Loucy (cell line): ENCODE data around the gene TACO1.

Experiments used
- H2AFZ ChIP-seq: fragments of 200-600 bp; sonication (generic); 2 replicates; pipeline ENCODE4 v1.6.0; 2016; ENCODE audit warnings: antibody characterized with exemption, mild to moderate bottlenecking, low read length, moderate library complexity
- H3F3A ChIP-seq: fragments of 200-600 bp; 2 replicates; pipeline ENCODE4 v1.6.0; 2016; ENCODE audit warnings: antibody characterized with exemption, low read depth, mild to moderate bottlenecking
- H3K27me3 ChIP-seq: fragments of 200-600 bp; sonication (generic); 2 replicates; pipeline ENCODE4 v1.6.1; 2014; ENCODE audit warnings: low read length, mild to moderate bottlenecking; ENCODE audit not compliant: insufficient read depth, poor library complexity, severe bottlenecking
- H3K36me3 ChIP-seq: fragments of 200-600 bp; sonication (generic); 2 replicates; pipeline ENCODE4 v1.6.1; 2016; ENCODE audit warnings: low read length; ENCODE audit not compliant: insufficient read depth
- H3K4me1 ChIP-seq: fragments of 200-600 bp; sonication (generic); 2 replicates; pipeline ENCODE4 v1.5.1; 2014; ENCODE audit warnings: low read length, mild to moderate bottlenecking; ENCODE audit not compliant: insufficient read depth, poor library complexity, severe bottlenecking
- H3K4me2 ChIP-seq: fragments of 200-600 bp; sonication (generic); 2 replicates; pipeline ENCODE4 v1.6.0; 2014; ENCODE audit warnings: antibody characterized with exemption, low read length, low read depth, mild to moderate bottlenecking; ENCODE audit not compliant: poor library complexity, severe bottlenecking
- H3K4me3 ChIP-seq: fragments of 200-600 bp; sonication (generic); 2 replicates; pipeline ENCODE4 v1.5.1; 2014; ENCODE audit warnings: low read length, mild to moderate bottlenecking, mixed read lengths; ENCODE audit not compliant: poor library complexity, severe bottlenecking
- H3K79me2 ChIP-seq: fragments of 200-600 bp; sonication (generic); 2 replicates; pipeline ENCODE4 v1.6.1; 2014; ENCODE audit warnings: low read length; ENCODE audit not compliant: insufficient read depth
- H3K9ac ChIP-seq: fragments of 200-600 bp; sonication (generic); 2 replicates; pipeline ENCODE4 v1.6.0; 2014; ENCODE audit warnings: mild to moderate bottlenecking, low read depth, low read length, moderate library complexity; ENCODE audit not compliant: poor library complexity, severe bottlenecking
- H3K9me2 ChIP-seq: fragments of 200-600 bp; sonication (generic); replicated peaks from 2 replicates; pipeline ENCODE4 v1.6.1; 2016; ENCODE audit warnings: low read depth, low read length, mixed read lengths
- H3K9me3 ChIP-seq: fragments of 200-600 bp; sonication (generic); 2 replicates; pipeline ENCODE4 v1.6.1; 2014; ENCODE audit warnings: mild to moderate bottlenecking, antibody characterized with exemption, low read length, low read depth; ENCODE audit not compliant: insufficient read depth
- H4K20me1 ChIP-seq: fragments of 200-600 bp; sonication (generic); 2 replicates; pipeline ENCODE4 v1.6.0; 2014; ENCODE audit warnings: antibody characterized with exemption, low read length, mild to moderate bottlenecking; ENCODE audit not compliant: insufficient read depth, poor library complexity, severe bottlenecking
- EZH2phosphoT487 ChIP-seq: fragments of 200-600 bp; IDR thresholded peaks from 2 replicates; pipeline ENCODE4 v1.6.1; 2018; ENCODE audit warnings: antibody characterized with exemption, mild to moderate bottlenecking, moderate library complexity, borderline replicate concordance
- TF ChIP-seq, protein P1 (sequence below): fragments of 200-600 bp; sonication (generic); conservative IDR thresholded peaks from 2 replicates; pipeline ENCODE4 v1.5.1; 2014; ENCODE audit warnings: mild to moderate bottlenecking, antibody characterized with exemption, low read length

Gene TACO1

DNA sequence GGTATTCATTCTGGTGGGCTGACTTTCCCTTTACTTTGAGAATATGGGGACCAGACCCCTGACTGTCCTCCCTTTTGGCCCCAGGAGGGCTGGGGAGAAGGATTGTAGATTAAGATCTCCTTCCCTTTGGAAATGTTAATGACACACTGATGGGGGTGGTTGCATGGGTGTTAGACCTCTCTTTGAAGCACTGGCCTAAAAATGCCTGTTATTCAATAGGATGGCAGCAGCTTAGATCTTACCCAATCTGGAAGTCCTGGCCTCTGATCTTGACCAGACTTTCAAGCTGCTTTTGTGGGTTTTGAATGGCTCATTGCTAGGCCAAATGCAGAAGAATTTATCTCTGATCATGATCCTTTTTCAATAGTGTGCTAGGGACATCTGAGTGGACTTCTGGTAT, 47.2 kb downstream of the TACO1 start:
- Histone ChIP-seq H3K9me3 (no peaks in the 10 kb centered on the region), H3K36me3 (peaks cover 28% of the 10 kb centered on the region; the same call in 1 of the 2 replicates), H3K4me2 (no peak overlapping the region)

DNA sequence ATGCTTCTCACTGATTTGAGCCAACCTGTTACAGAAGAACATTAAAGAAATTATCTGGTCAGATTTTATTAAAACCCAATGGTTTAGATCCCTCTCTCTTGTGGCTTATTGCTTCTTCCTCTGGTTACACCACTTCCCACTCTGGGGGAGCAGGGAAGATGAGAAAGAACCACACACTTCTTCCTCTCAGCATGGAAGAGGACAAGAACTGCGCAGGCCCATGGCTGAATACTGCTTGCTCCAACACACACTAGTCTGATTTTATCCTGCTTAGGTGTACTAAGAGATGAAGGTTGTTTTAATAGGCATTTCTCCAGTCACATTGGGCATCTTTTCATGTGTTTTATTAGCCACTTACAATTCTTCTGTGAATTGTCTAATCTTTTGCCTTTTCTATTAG, 49.1 kb downstream of the TACO1 start:
- TF ChIP-seq, protein P1, sequence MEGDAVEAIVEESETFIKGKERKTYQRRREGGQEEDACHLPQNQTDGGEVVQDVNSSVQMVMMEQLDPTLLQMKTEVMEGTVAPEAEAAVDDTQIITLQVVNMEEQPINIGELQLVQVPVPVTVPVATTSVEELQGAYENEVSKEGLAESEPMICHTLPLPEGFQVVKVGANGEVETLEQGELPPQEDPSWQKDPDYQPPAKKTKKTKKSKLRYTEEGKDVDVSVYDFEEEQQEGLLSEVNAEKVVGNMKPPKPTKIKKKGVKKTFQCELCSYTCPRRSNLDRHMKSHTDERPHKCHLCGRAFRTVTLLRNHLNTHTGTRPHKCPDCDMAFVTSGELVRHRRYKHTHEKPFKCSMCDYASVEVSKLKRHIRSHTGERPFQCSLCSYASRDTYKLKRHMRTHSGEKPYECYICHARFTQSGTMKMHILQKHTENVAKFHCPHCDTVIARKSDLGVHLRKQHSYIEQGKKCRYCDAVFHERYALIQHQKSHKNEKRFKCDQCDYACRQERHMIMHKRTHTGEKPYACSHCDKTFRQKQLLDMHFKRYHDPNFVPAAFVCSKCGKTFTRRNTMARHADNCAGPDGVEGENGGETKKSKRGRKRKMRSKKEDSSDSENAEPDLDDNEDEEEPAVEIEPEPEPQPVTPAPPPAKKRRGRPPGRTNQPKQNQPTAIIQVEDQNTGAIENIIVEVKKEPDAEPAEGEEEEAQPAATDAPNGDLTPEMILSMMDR, result no peak
- TF ChIP-seq EZH2phosphoT487, result no peak
- Histone ChIP-seq H3F3A (peaks cover 2% of the 10 kb centered on the region; the same call in 1 of the 2 replicates), H3K79me2 (no peaks in the 10 kb centered on the region), H2AFZ (no peak overlapping the region), H3K36me3 (peaks cover 45% of the 10 kb centered on the region), H3K9ac (no peak overlapping the region), H3K9me3 (no peaks in the 10 kb centered on the region), H3K27me3 (no peaks in the 10 kb centered on the region), H3K9me2 (no peaks in the 10 kb centered on the region), H3K4me3 (no peak overlapping the region), H3K4me2 (no peak overlapping the region), H3K4me1 (peaks cover 4% of the 10 kb centered on the region), H4K20me1 (no peaks in the 10 kb centered on the region)

More for the DNA sequence above, 47.2 kb downstream of the TACO1 start:
- no peaks in the 10 kb centered on the region for H3K79me2 ChIP-seq
- H3K4me1 ChIP-seq, result peaks cover 4% of the 10 kb centered on the region
- no peaks in the 10 kb centered on the region for H3K9me2 ChIP-seq
- peaks cover 2% of the 10 kb centered on the region; the same call in 1 of the 2 replicates for H3F3A ChIP-seq
- H2AFZ ChIP-seq, result no peak overlapping the region
- no peak overlapping the region for H3K9ac ChIP-seq
- TF ChIP-seq, protein P1, result no peak
- no peak overlapping the region for H3K4me3 ChIP-seq
- no peaks in the 10 kb centered on the region for H3K27me3 ChIP-seq
- H4K20me1 ChIP-seq, result no peaks in the 10 kb centered on the region

DNA sequence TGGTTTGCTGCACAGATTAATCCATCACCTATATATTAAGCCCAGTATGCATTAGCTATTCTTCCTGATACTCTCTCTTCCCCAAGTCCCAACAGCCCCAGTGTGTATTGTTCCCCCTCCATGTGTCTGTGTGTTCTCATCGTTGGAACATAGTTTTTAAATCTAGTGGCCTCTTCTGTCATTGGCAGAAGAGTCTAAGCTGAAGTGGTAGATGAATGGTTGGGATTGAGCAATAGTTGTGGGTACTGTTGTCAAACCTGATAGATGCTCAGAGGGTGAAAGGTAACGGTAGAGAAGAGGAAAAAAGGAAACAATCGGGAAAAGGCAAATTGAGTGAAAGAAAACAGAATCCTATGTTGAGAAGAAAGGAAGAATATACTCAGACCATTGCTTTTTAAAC, 51.4 kb downstream of the TACO1 start:
- Histone ChIP-seq H4K20me1 (no peaks in the 10 kb centered on the region), H3K4me2 (no peak overlapping the region), H3K36me3 (peaks cover 43% of the 10 kb centered on the region), H3K27me3 (no peaks in the 10 kb centered on the region), H2AFZ (no peak overlapping the region), H3K9ac (no peak overlapping the region), H3F3A (peaks cover 2% of the 10 kb centered on the region; the same call in 1 of the 2 replicates), H3K4me3 (no peak overlapping the region), H3K9me3 (no peaks in the 10 kb centered on the region), H3K79me2 (no peaks in the 10 kb centered on the region), H3K4me1 (peaks cover 4% of the 10 kb centered on the region), H3K9me2 (no peaks in the 10 kb centered on the region)
- TF ChIP-seq EZH2phosphoT487, result no peak
- TF ChIP-seq, protein P1, result no peak
